Measurements from ENCODE around the gene BAHCC1.

DNA sequence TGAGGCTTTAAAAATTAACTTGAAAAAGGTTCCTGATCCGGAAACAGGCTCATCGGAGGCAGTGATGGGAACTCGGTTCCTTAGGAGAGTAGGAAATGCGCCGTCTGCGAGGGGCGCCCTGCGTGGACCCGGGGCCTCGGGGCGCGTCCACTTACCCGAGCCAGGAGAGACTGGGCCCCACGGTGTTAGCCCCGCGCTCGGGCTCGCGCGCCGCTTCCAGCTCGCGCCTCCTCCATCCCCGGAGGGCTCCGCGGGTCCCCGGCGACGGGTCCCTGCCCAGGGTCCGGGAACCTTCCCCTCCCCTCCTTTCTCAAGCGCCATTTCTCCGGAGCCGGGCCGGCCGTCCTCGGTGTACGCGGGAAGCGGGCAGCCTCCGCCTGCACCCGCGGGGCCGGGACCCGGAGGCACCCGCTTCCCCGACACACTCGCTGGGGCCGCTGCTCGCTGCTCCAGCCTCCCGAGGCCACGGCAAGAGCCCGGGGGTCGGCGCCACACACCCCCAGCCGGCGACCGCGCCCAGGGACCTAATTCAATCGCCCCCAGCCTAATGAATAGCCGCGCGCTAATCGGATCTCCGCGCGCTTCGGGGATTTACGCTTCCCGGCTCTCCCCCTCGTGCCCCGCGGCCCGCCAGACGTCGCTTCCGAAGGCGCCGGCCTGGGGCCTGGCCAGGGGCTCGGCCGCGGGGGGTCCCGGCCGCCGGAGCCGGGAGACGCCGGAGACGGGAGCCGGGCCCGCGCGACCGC is 2.2 kb upstream of the BAHCC1 start:
- TF ChIP-seq ZNF274 (IDR thresholded peaks at IDR 0.05; ENCODE audit: low read depth, low read length) (no peak), YY1 (IDR thresholded peaks at IDR 0.05; ENCODE audit: insufficient read depth, insufficient read length) (no peak)

All from NT2/D1 (cell line).